WTC11 (cell line): ENCODE measurements around the gene NFATC1.

Experiments
- ESRRA ChIP-seq: sonication (generic); formaldehyde crosslinking; IDR thresholded peaks from 2 replicates; pipeline ENCODE4 v1.8.1; 2022; ENCODE audit warnings: mild to moderate bottlenecking, missing genetic modification reagents, borderline replicate concordance
- GABPB1 ChIP-seq: sonication (generic); formaldehyde crosslinking; IDR thresholded peaks from 2 replicates; pipeline ENCODE4 v1.8.1; 2023; ENCODE audit warnings: mild to moderate bottlenecking, missing genetic modification reagents
- JUN ChIP-seq: sonication (generic); formaldehyde crosslinking; IDR thresholded peaks from 2 replicates; pipeline ENCODE4 v1.8.0; 2023; ENCODE audit warnings: mild to moderate bottlenecking, missing genetic modification reagents
- NR3C1 ChIP-seq: sonication (generic); formaldehyde crosslinking; conservative IDR thresholded peaks from 2 replicates; pipeline ENCODE4 v1.8.1; 2023; ENCODE audit warnings: low read depth, mild to moderate bottlenecking, missing genetic modification reagents
- PRDM15 ChIP-seq: sonication (generic); formaldehyde crosslinking; IDR thresholded peaks from 2 replicates; pipeline ENCODE4 v1.8.0; 2022; ENCODE audit warnings: missing genetic modification reagents
- TF ChIP-seq, protein P1 (sequence below): fragments of 200-600 bp; IDR thresholded peaks from 2 replicates; pipeline ENCODE4 v1.8.0; 2022; ENCODE audit warnings: antibody characterized with exemption
- TF ChIP-seq, protein P2 (sequence below): fragments of 250-450 bp; sonication (Bioruptor Pico); IDR thresholded peaks from 2 replicates; pipeline ENCODE4 v1.9.0; 2021; ENCODE audit warnings: mild to moderate bottlenecking
- TF ChIP-seq, protein P3 (sequence below): sonication (generic); formaldehyde crosslinking; IDR thresholded peaks from 2 replicates; pipeline ENCODE4 v1.8.0; 2022; ENCODE audit warnings: mild to moderate bottlenecking, missing genetic modification reagents

DNA sequence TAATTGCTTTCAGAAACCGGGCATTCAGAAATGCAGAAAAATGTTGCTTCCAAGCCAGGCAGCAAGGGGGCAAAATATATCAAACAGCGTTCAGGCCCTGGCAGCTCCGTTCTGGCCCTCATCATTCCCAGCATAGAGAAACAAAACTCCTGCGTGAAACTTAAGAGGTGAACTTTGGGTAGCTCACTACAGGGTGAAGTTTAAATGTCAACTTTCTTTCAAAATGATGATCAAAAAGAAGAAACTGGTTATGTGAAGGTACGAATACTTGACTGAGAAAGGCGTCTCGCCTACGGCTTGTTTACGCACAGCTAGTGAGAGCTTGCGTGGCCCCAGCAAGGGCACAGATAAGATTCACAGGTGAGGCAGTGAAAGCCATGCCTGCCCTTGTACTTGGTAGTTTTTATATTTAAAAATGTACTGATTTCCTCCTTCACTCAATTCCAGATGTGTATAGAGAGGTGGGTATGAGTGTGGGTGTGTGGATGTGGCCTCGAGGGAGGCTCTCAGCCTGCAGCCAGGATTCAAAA, 127.5 kb downstream of the NFATC1 start:
- TF ChIP-seq GABPB1 (CRISPR knock-in tag) (no peak), ESRRA (CRISPR knock-in tag) (no peak), NR3C1 (no peak), PRDM15 (CRISPR knock-in tag) (no peak), JUN (no peak)
- TF ChIP-seq, protein P1, sequence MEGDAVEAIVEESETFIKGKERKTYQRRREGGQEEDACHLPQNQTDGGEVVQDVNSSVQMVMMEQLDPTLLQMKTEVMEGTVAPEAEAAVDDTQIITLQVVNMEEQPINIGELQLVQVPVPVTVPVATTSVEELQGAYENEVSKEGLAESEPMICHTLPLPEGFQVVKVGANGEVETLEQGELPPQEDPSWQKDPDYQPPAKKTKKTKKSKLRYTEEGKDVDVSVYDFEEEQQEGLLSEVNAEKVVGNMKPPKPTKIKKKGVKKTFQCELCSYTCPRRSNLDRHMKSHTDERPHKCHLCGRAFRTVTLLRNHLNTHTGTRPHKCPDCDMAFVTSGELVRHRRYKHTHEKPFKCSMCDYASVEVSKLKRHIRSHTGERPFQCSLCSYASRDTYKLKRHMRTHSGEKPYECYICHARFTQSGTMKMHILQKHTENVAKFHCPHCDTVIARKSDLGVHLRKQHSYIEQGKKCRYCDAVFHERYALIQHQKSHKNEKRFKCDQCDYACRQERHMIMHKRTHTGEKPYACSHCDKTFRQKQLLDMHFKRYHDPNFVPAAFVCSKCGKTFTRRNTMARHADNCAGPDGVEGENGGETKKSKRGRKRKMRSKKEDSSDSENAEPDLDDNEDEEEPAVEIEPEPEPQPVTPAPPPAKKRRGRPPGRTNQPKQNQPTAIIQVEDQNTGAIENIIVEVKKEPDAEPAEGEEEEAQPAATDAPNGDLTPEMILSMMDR: no peak
- TF ChIP-seq, protein P2, sequence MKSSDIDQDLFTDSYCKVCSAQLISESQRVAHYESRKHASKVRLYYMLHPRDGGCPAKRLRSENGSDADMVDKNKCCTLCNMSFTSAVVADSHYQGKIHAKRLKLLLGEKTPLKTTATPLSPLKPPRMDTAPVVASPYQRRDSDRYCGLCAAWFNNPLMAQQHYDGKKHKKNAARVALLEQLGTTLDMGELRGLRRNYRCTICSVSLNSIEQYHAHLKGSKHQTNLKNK (CRISPR knock-in tag): no peak
- TF ChIP-seq, protein P3, sequence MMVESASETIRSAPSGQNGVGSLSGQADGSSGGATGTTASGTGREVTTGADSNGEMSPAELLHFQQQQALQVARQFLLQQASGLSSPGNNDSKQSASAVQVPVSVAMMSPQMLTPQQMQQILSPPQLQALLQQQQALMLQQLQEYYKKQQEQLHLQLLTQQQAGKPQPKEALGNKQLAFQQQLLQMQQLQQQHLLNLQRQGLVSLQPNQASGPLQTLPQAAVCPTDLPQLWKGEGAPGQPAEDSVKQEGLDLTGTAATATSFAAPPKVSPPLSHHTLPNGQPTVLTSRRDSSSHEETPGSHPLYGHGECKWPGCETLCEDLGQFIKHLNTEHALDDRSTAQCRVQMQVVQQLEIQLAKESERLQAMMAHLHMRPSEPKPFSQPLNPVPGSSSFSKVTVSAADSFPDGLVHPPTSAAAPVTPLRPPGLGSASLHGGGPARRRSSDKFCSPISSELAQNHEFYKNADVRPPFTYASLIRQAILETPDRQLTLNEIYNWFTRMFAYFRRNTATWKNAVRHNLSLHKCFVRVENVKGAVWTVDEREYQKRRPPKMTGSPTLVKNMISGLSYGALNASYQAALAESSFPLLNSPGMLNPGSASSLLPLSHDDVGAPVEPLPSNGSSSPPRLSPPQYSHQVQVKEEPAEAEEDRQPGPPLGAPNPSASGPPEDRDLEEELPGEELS (CRISPR knock-in tag): no peak
